GM21825 (cell line): ENCODE results near the gene NKX1-1.
"Not testable (repeated sequence)": the region's sequence is repeated elsewhere in the genome, so short reads cannot be mapped to it uniquely, and the experiment has no call there.

Source experiments
- ATAC-seq: cut with Tn5 transposase; IDR thresholded peaks from one replicate; pipeline ENCODE4 v1.9.1; 2021; ENCODE audit warnings: mild to moderate bottlenecking, moderate library complexity; ENCODE audit not compliant: unreplicated experiment

NKX1-1 gene

GRCh38 chr4:1405636-1406393, 427 bp downstream of the NKX1-1 start:
- no peak for ATAC-seq

- no peak for ATAC-seq
Observed at GRCh38 chr4:1405254-1405635, 997 bp downstream of the NKX1-1 start.

GRCh38 chr4:1404573-1405253, 1.5 kb downstream of the NKX1-1 start:
- ATAC-seq: no peak

GRCh38 chr4:1403591-1404572, 2.4 kb downstream of the NKX1-1 start:
- ATAC-seq: no peak

GRCh38 chr4:1403177-1403583, 3.1 kb downstream of the NKX1-1 start:
- ATAC-seq: no peak

- no peak for ATAC-seq
Observed at GRCh38 chr4:1402516-1403091, 3.6 kb downstream of the NKX1-1 start.

- ATAC-seq: no peak
Observed at GRCh38 chr4:1402021-1402515, 4.2 kb downstream of the NKX1-1 start.

- ATAC-seq: no peak
Observed at GRCh38 chr4:1401409-1402020, 4.7 kb downstream of the NKX1-1 start.

- no peak for ATAC-seq
Observed at GRCh38 chr4:1400831-1401408, 5.3 kb downstream of the NKX1-1 start.

- ATAC-seq: no peak
Observed at GRCh38 chr4:1400191-1400805, 5.9 kb downstream of the NKX1-1 start.

- no peak for ATAC-seq
Observed at GRCh38 chr4:1399508-1400190, 6.6 kb downstream of the NKX1-1 start.

GRCh38 chr4:1398681-1399507, 7.3 kb downstream of the NKX1-1 start:
- ATAC-seq: no peak

- ATAC-seq: no peak
Observed at GRCh38 chr4:1396806-1397455, 9.3 kb downstream of the NKX1-1 start.

- no peak for ATAC-seq
Observed at GRCh38 chr4:1395941-1396805, 10.1 kb downstream of the NKX1-1 start.

GRCh38 chr4:1395389-1395820, 10.8 kb downstream of the NKX1-1 start:
- ATAC-seq: not testable (repeated sequence)

- not testable (repeated sequence) for ATAC-seq
Observed at GRCh38 chr4:1394554-1395388, 11.5 kb downstream of the NKX1-1 start.
